ENCODE data around the gene TRDMT1.
"Not testable (repeated sequence)": the region's sequence is repeated elsewhere in the genome, so short reads cannot be mapped to it uniquely, and the experiment has no call there.

Gene TRDMT1

DNA sequence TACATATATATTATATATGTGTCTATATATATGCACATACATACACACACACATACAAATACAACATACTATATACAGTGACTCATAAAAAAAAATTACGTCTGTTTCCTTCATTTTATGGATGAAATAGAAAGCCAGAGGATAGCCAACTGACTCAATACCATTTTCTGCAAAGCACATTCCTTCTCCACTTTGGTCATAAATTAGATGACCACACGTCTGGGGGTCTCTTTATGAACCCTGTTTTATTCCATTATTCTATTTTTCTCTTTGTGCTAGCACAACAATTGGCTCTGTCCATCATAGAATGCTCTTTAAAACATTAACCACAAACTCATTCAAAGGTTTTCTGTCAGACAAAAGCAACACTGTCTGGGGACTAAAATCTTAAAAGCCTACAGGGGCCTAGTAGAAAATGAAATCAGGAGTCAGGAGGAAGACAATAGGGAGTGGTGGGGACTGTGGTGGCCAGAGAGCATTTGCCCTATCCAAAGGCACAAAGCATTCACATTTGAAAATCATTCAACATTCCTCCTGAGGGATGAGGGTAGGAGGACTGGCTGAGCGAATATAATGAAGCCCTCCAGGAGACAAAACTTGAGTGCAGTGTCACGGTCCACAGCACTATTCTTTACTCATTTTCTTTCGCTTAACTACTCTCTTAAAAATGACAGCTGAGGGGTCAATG lies 76.1 kb downstream of the TRDMT1 start:
- Histone ChIP-seq H3K9me3 (ENCODE audit: insufficient read depth, low read depth, low read length) (no peaks in the 10 kb centered on the region), H3K27me3 (ENCODE audit: insufficient read depth, low read length) (no peaks in the 10 kb centered on the region), H3K4me1 (ENCODE audit: insufficient read depth, low read length) (peaks cover 12% of the 10 kb centered on the region), H3K27ac (ENCODE audit: low read length) (no peak overlapping the region), H3K36me3 (ENCODE audit: insufficient read depth, low read depth, low read length) (no peaks in the 10 kb centered on the region), H3K9ac (ENCODE audit: low read depth, low read length) (no peak overlapping the region), H3K4me3 (ENCODE audit: low read length) (no peak overlapping the region)

GRCh38 chr10:17123961-17124360 lies 77.5 kb downstream of the TRDMT1 start:
- Histone ChIP-seq H3K27me3 (ENCODE audit: insufficient read depth, low read length) (no peaks in the 10 kb centered on the region), H3K36me3 (ENCODE audit: insufficient read depth, low read depth, low read length) (no peaks in the 10 kb centered on the region), H3K4me3 (ENCODE audit: low read length) (no peak overlapping the region; the same call in 1 of the 2 replicates), H3K4me1 (ENCODE audit: insufficient read depth, low read length) (peaks cover 12% of the 10 kb centered on the region), H3K27ac (ENCODE audit: low read length) (peak overlapping the region; percentile 38), H3K9me3 (ENCODE audit: insufficient read depth, low read depth, low read length) (no peaks in the 10 kb centered on the region), H3K9ac (ENCODE audit: low read depth, low read length) (peak overlapping the region; percentile 26; the same call in 1 of the 2 replicates)

GRCh38 chr10:17122726-17123661 lies 78.5 kb downstream of the TRDMT1 start:
- Histone ChIP-seq H3K4me3 (ENCODE audit: low read length) (no peak overlapping the region; the same call in 1 of the 2 replicates), H3K36me3 (ENCODE audit: insufficient read depth, low read depth, low read length) (no peaks in the 10 kb centered on the region), H3K27ac (ENCODE audit: low read length) (no peak overlapping the region), H3K4me1 (ENCODE audit: insufficient read depth, low read length) (peaks cover 12% of the 10 kb centered on the region), H3K9me3 (ENCODE audit: insufficient read depth, low read depth, low read length) (no peaks in the 10 kb centered on the region), H3K27me3 (ENCODE audit: insufficient read depth, low read length) (no peaks in the 10 kb centered on the region), H3K9ac (ENCODE audit: low read depth, low read length) (peak overlapping the region; percentile 26; the same call in 1 of the 2 replicates)

DNA sequence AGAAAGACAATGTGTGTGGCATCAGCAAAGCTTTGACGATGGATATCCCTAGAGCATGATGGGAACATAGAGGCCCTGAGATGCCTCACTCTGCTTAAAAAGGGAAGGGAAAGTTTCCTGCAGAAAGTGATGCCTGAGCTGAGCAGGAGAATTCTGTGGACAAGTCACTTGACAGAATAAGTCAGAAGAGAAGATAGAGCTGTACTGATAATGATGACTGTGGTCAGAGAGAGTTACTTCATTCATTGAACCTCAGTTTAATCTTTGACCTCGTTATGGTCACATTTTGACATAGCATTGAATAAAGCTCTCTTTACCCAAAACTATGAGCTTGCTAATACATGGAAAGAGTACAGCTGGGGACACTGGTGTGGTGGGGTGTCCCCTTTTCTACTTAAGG lies 79.4 kb downstream of the TRDMT1 start:
- Histone ChIP-seq H3K9ac (ENCODE audit: low read depth, low read length) (no peak overlapping the region), H3K27ac (ENCODE audit: low read length) (no peak overlapping the region), H3K4me3 (ENCODE audit: low read length) (no peak overlapping the region), H3K4me1 (ENCODE audit: insufficient read depth, low read length) (peaks cover 12% of the 10 kb centered on the region), H3K36me3 (ENCODE audit: insufficient read depth, low read depth, low read length) (no peaks in the 10 kb centered on the region), H3K9me3 (ENCODE audit: insufficient read depth, low read depth, low read length) (no peaks in the 10 kb centered on the region), H3K27me3 (ENCODE audit: insufficient read depth, low read length) (no peaks in the 10 kb centered on the region)

GRCh38 chr10:17120694-17121093 lies 80.8 kb downstream of the TRDMT1 start:
- Histone ChIP-seq H3K4me3 (ENCODE audit: low read length) (no peak overlapping the region), H3K27ac (ENCODE audit: low read length) (no peak overlapping the region), H3K9ac (ENCODE audit: low read depth, low read length) (no peak overlapping the region), H3K27me3 (ENCODE audit: insufficient read depth, low read length) (no peaks in the 10 kb centered on the region), H3K9me3 (ENCODE audit: insufficient read depth, low read depth, low read length) (no peaks in the 10 kb centered on the region), H3K4me1 (ENCODE audit: insufficient read depth, low read length) (peaks cover 12% of the 10 kb centered on the region), H3K36me3 (ENCODE audit: insufficient read depth, low read depth, low read length) (no peaks in the 10 kb centered on the region)

DNA sequence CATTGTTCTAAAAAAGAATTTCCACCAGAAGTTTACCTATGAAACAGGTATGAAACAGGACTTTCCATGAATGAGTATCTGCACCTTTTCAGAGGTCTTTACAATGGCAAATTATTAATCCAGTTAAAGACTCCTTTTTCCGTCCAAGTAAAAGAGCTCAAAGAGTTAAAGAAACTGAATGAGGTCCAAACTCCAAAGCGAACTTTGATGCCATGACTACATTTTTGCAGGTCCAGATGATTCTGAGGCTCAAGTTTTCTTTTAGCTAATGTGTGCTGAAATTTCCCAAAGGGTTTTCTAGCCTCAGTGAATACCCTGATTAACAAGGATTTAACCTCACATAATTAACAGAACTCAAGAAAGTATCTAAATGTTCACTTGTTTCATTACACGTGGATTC lies 81.6 kb downstream of the TRDMT1 start:
- Histone ChIP-seq H3K9me3 (ENCODE audit: insufficient read depth, low read depth, low read length) (no peaks in the 10 kb centered on the region), H3K4me1 (ENCODE audit: insufficient read depth, low read length) (peaks cover 12% of the 10 kb centered on the region), H3K4me3 (ENCODE audit: low read length) (no peak overlapping the region), H3K9ac (ENCODE audit: low read depth, low read length) (no peak overlapping the region), H3K36me3 (ENCODE audit: insufficient read depth, low read depth, low read length) (no peaks in the 10 kb centered on the region), H3K27ac (ENCODE audit: low read length) (no peak overlapping the region), H3K27me3 (ENCODE audit: insufficient read depth, low read length) (no peaks in the 10 kb centered on the region)

DNA sequence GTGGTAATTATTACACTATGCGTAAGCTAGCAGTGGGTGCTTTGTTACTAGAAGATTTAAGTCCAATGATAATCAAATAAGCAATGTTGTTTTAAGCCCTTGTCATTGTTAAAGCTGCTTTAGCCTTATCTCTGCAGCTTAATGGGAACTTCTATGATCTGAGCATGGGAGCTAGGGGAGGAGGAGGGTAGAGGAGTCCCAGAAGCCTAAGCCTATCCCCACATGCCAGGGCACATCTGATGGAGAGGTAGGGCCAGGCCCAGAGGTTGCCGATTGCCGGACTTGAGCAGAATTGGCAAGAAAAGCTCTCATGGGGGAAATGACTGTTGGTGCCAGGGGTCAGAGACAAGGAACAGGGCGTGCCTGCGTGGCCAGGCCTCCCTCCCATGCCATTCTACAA lies 85.3 kb downstream of the TRDMT1 start:
- Histone ChIP-seq H3K36me3 (ENCODE audit: insufficient read depth, low read depth, low read length) (no peaks in the 10 kb centered on the region), H3K27me3 (ENCODE audit: insufficient read depth, low read length) (no peaks in the 10 kb centered on the region), H3K4me3 (ENCODE audit: low read length) (no peak overlapping the region), H3K9me3 (ENCODE audit: insufficient read depth, low read depth, low read length) (no peaks in the 10 kb centered on the region), H3K4me1 (ENCODE audit: insufficient read depth, low read length) (no peaks in the 10 kb centered on the region), H3K9ac (ENCODE audit: low read depth, low read length) (no peak overlapping the region), H3K27ac (ENCODE audit: low read length) (no peak overlapping the region)

GRCh38 chr10:17115683-17116082 lies 85.8 kb downstream of the TRDMT1 start:
- H3K4me1 ChIP-seq (ENCODE audit: insufficient read depth, low read length) = no peaks in the 10 kb centered on the region
- H3K27me3 ChIP-seq (ENCODE audit: insufficient read depth, low read length) = no peaks in the 10 kb centered on the region
- no peak overlapping the region for H3K4me3 ChIP-seq (ENCODE audit: low read length)
- H3K9me3 ChIP-seq (ENCODE audit: insufficient read depth, low read depth, low read length) = no peaks in the 10 kb centered on the region
- H3K36me3 ChIP-seq (ENCODE audit: insufficient read depth, low read depth, low read length) = no peaks in the 10 kb centered on the region
- H3K27ac ChIP-seq (ENCODE audit: low read length) = no peak overlapping the region
- H3K9ac ChIP-seq (ENCODE audit: low read depth, low read length) = no peak overlapping the region

- not testable (repeated sequence) for H3K9ac ChIP-seq (ENCODE audit: low read depth, low read length); H3K27ac ChIP-seq (ENCODE audit: low read length); H3K36me3 ChIP-seq (ENCODE audit: insufficient read depth, low read depth, low read length); H3K4me3 ChIP-seq (ENCODE audit: low read length); H3K27me3 ChIP-seq (ENCODE audit: insufficient read depth, low read length); H3K9me3 ChIP-seq (ENCODE audit: insufficient read depth, low read depth, low read length); H3K4me1 ChIP-seq (ENCODE audit: insufficient read depth, low read length)
These were observed 86.5 kb downstream of the TRDMT1 start for GRCh38 chr10:17114878-17115444.

DNA sequence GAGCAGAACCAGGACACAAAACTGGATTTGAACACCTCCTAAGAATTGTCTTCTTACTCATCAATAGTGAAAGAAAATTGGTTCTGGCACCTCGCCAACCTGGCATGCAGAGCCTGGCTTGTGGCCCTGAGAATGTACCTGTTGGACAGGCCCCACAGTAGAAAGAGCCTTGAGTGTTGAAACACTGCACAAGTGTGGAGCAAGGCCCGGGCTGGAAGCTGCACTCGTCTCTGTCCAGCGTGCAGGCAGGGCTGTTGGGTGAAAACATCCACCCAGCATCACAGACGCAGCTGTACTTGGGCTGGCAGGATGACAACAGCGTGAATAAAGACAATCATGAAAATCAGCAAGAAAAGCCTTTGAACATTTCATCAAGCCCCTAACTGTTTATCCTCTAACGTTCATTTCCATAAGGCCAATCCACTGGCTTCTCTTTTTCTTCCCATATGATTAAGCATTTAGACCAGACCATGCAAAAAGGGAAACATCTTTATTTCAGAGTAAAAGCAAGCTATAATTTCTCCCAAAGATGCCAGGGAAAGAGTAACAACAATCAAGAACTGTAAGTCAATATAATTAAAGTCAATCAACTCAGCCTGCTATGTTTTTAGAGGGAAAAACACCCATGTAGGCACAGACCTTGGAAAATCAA lies 87.5 kb downstream of the TRDMT1 start:
- no peaks in the 10 kb centered on the region for H3K27me3 ChIP-seq (ENCODE audit: insufficient read depth, low read length)
- H3K27ac ChIP-seq (ENCODE audit: low read length) = no peak overlapping the region
- H3K36me3 ChIP-seq (ENCODE audit: insufficient read depth, low read depth, low read length) = no peaks in the 10 kb centered on the region
- no peak overlapping the region for H3K4me3 ChIP-seq (ENCODE audit: low read length)
- no peaks in the 10 kb centered on the region for H3K9me3 ChIP-seq (ENCODE audit: insufficient read depth, low read depth, low read length)
- H3K9ac ChIP-seq (ENCODE audit: low read depth, low read length) = no peak overlapping the region
- H3K4me1 ChIP-seq (ENCODE audit: insufficient read depth, low read length) = no peaks in the 10 kb centered on the region

DNA sequence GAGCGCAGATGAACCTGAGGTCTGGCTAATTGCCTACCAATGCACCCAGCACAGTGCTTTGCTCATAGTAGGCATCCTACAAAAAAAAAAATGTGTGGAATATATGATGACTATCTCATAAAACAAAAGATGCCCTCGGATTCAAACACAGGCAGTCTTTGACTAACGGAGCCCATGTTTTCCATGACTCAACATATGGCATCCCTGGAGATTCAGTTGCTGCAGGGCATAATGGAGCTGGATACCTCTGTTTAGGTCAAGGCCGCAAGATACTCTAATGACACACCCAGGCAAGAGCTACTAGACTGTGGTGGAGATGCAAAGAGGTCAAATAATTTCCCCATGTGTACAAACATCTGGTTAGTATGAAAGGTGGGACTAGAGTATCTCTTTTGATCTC lies 88.1 kb downstream of the TRDMT1 start:
- no peak overlapping the region for H3K27ac ChIP-seq (ENCODE audit: low read length)
- no peaks in the 10 kb centered on the region for H3K36me3 ChIP-seq (ENCODE audit: insufficient read depth, low read depth, low read length)
- no peaks in the 10 kb centered on the region for H3K4me1 ChIP-seq (ENCODE audit: insufficient read depth, low read length)
- H3K27me3 ChIP-seq (ENCODE audit: insufficient read depth, low read length) = no peaks in the 10 kb centered on the region
- no peak overlapping the region for H3K4me3 ChIP-seq (ENCODE audit: low read length)
- no peak overlapping the region for H3K9ac ChIP-seq (ENCODE audit: low read depth, low read length)
- no peaks in the 10 kb centered on the region for H3K9me3 ChIP-seq (ENCODE audit: insufficient read depth, low read depth, low read length)
